ENCODE data around the gene SEC23A. TPM values are rescaled to one million over a fixed set of nuclear protein-coding genes. Genes with fewer than 3 reads are reported as not detected.

Gene SEC23A
- total and polyA plus RNA-seq, 11 donors, result 14.1 to 116 (median 82.5) TPM

GRCh38 chr14:38982837-38983236, 120.2 kb downstream of the SEC23A start:
- H3K4me3 ChIP-seq, result no peak overlapping the region
- no peak for TF ChIP-seq POLR2A (IDR thresholded peaks at IDR 0.05)
- no peak for TF ChIP-seq CTCF (IDR thresholded peaks at IDR 0.05)
- DNase-seq (no peak), ATAC-seq (no peak)
- no peak overlapping the region for H3K27ac ChIP-seq
- H3K36me3 ChIP-seq, result no peaks in the 10 kb centered on the region
- H3K4me1 ChIP-seq, result no peaks in the 10 kb centered on the region
- peaks cover 0 to 10% (median 0%) of the 10 kb centered on the region in 12 donors for H3K9me3 ChIP-seq
- intact Hi-C loops (cut with DNase I), result no loop called here
- 0 to 22% (median 0%) methylated on average over 1 of the region's 1 CpG for WGBS, 4 donors
- peaks cover 0 to 4% (median 0%) of the 10 kb centered on the region in 9 donors for H3K27me3 ChIP-seq

GRCh38 chr14:38982278-38982677, 120.8 kb downstream of the SEC23A start:
- Histone ChIP-seq H3K27me3 (peaks cover 0 to 4% (median 0%) of the 10 kb centered on the region in 9 donors), H3K9me3 (peaks cover 0 to 11% (median 0%) of the 10 kb centered on the region in 12 donors), H3K27ac (no peak overlapping the region), H3K36me3 (no peaks in the 10 kb centered on the region), H3K4me3 (no peak overlapping the region), H3K4me1 (no peaks in the 10 kb centered on the region)
- intact Hi-C loops (cut with DNase I), result no loop called here
- no peak for ATAC-seq
- WGBS, 4 donors, result 83 to 92% (median 87%) methylated on average over 3 of the region's 3 CpGs
- DNase-seq, result no peak
- no peak for TF ChIP-seq POLR2A (IDR thresholded peaks at IDR 0.05)
- TF ChIP-seq CTCF (IDR thresholded peaks at IDR 0.05), result no peak

Other genes starting within 250 kb of the SEC23A start
- 10 to 100 TPM in 2 of 9 donors, 1 to 10 TPM in 7; 6.3 to 17.8 (median 7.4) TPM for gene GEMIN2, start 11.1 kb upstream of the SEC23A start, total RNA-seq
- gene GEMIN2, start 11.1 kb upstream of the SEC23A start, polyA plus RNA-seq, result 10 to 100 TPM in 1 of 2 donors, 1 to 10 TPM in 1; 3.8 to 18.2 TPM
- 10 to 100 TPM; 15.6 to 29.0 (median 23.7) TPM for gene TRAPPC6B, start 67.1 kb upstream of the SEC23A start, total RNA-seq
- 10 to 100 TPM in 1 of 2 donors, 1 to 10 TPM in 1; 8.0 to 20.4 TPM for gene TRAPPC6B, start 67.1 kb upstream of the SEC23A start, polyA plus RNA-seq
- 10 to 100 TPM in 8 of 9 donors, 1 to 10 TPM in 1; 6.9 to 26.7 (median 21.0) TPM for gene PNN, start 72.0 kb upstream of the SEC23A start, total RNA-seq
- 10 to 100 TPM; 22.8 to 24.8 TPM for gene PNN, start 72.0 kb upstream of the SEC23A start, polyA plus RNA-seq
- 10 to 100 TPM; 14.8 to 31.8 (median 20.4) TPM for gene MIA2, start 130.7 kb upstream of the SEC23A start, total RNA-seq
- gene MIA2, start 130.7 kb upstream of the SEC23A start, polyA plus RNA-seq, result 10 to 100 TPM in 1 of 2 donors, 1 to 10 TPM in 1; 9.3 to 18.6 TPM

Measured in heart left ventricle (tissue), 16 donors.